Left lobe of liver (tissue), 2 donors: ENCODE measurements around the gene ST6GALNAC3. TPM values are rescaled to one million over a fixed set of nuclear protein-coding genes. Genes with fewer than 3 reads are reported as not detected.

Experiments
- ATAC-seq: fragments of 200-7000 bp; cut with Tn5 transposase; one replicate; pipeline ENCODE4 v1.9.1; 2020; ENCODE audit warnings: mild to moderate bottlenecking, moderate library complexity
- DNase-seq: peaks from one replicate; pipeline ENCODE4 v3.0.0-alpha.2; 2020; ENCODE audit warnings: low spot score
- total RNA-seq: library from RNA; stranded (reverse); gene quantifications from one replicate; pipeline ENCODE4 v1.2.1, GENCODE V29; 2021
- donor health status: DM: no; HTN: no; CAD: no; lungs with moderate emphysema.
- donor health status: DM: no; HTN: yes; CAD: no.

Gene ST6GALNAC3
- total RNA-seq, 1 donor from 2014 or later: 2.6 TPM

DNA sequence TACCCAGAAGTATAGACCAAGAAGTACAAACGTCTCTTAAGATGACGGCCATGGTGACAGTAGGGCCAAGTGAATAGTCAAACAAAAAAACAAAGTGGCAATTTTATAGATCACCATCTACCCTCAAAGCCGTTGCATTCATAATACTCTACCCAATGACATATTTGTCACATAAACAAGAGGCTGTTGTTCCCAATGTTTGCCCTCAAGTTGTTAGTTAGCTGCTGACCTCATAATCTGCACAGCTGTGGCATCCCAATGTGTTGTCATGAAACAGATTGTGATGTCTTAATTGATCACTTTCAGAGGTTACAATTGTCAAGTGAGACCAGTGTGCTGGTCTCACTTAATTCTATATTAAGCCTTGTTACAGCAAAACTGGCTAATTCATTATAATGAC lies 333.8 kb downstream of the ST6GALNAC3 start:
- DNase-seq (no peak), ATAC-seq (no peak)

DNA sequence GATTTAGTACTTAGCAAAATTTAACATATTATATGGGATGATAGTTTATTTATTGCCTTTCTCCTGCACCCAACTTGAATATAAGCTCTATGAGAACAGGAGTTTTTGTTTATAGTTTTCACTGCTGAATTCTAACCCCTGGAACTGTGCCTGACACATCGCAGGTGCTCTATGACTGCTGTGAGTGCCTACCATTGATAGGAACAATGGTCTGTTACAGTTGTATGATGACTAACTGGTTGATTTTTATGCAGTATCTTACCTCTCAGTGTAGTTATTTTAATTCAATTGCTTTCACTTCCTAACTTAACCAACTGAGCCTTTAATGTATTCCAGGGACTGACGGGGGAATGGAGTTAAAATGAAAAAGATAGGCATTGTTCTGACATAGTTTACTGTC lies 336.0 kb downstream of the ST6GALNAC3 start:
- no peak for DNase-seq
- no peak for ATAC-seq

DNA sequence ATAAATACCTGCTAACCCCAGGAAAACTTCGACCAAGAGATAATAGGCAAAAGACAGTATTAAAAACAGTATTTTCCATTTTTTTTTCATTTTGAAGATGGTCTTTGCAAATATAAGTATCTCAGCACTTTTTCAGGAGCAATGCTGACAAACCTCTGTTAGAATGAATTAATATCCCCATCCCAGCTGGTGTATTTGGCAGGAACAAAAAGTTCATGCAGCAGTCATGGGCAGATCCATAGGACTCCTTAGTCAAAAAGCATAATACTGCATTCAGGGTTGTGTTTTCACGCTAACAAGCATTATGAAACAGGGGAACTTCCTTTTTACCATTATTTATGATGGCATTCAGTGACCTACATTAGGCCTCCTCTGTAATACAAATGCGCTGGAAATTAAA lies 344.0 kb downstream of the ST6GALNAC3 start:
- no peak for DNase-seq
- no peak for ATAC-seq

DNA sequence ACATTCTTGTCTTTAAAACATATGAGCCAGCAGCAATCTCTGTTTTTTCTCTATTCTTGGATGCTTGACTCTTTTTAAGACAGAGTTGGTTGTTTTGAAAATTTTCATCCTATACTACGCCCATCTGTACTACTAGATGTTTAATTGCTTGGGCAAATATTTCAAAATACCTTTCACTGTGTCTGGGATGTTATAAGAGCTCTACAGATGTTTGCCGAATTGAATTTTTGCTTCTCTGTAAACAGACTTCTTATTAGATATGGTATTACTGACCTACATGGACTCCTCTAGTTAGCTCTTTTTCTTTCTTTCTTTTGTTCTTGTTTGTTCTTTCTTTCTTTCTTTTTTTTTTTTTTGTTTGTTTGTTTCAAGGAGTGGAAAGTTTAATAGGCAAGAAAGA lies 345.1 kb downstream of the ST6GALNAC3 start:
- DNase-seq: no peak
- ATAC-seq: no peak

DNA sequence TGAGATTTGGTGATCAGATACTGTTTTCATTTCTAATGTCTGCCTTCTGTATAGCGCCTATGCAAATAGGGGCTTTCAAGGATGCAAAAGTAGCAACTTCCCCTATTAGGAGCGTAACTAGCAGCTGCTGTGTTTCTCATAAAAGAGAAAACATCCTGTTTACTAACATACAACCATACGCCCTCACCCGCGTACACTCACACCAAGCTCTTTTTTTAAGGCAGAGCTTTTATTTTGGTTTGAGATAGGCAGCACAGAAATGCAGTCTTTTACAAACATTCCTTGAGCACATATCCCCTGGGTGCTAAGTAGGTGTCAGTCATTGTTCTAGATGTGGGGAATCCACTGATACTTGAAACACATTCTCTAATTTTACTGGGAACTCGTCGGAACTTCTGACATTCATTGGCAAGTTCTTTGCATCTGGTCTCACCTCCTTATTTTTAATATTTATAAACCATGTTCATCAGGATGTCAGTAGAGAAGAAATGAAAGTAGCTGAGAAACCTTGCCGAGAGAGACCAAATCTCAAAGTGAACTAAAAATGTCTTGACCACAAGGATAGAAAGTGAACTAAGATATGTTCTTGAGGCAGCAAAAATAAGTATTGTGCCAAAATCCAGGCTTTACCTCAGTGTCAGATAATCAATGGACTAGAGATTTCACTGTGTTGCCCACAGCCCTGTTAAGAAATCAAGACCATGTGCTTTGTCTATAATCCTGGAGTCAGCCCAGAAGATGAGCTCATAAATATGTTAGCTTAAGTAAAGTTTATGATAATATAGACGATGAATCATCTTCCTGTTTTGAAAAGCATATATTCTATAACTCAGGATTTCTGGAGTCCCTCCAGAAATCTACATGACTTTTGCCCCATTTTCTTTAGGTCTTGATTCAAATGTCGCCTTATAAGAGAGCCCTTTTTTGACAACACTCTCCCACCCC lies 350.9 kb downstream of the ST6GALNAC3 start:
- ATAC-seq (no peak), DNase-seq (no peak)

DNA sequence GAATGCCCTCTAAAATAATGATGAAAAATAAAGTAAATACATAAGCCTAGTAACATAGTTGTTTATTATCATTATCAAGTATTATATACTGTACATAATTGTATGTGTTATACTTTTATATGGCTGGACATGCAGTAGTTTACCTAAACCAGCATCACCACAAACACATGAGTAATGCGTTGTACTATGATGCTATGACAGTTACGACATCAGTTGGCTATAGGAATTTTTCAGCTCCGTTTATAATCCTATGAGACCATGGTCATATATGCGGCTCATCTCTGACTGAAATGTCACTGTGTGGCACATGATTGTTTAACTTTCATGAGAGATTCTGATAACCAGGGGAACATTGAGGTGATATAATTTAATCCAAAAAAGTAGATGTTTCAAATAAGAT lies 352.1 kb downstream of the ST6GALNAC3 start:
- DNase-seq: no peak
- ATAC-seq: no peak

DNA sequence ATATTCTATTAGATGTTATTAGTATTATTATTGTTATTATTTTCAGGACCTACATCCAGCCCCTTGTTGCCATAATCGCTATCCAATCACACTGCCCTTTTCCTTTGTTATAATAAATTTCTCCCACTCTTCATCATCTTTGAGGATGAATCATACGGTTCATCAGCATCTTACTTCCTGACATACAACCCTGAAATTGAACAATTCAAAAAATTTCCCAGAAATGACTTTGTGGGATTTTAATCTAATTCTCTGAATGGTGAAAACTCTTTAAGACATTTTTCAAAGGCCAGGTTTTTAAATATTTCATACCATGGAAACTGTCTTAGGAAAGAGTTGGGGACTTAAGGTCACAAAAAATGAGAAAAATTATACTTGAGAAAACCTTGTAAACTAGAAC lies 353.5 kb downstream of the ST6GALNAC3 start:
- DNase-seq: no peak

DNA sequence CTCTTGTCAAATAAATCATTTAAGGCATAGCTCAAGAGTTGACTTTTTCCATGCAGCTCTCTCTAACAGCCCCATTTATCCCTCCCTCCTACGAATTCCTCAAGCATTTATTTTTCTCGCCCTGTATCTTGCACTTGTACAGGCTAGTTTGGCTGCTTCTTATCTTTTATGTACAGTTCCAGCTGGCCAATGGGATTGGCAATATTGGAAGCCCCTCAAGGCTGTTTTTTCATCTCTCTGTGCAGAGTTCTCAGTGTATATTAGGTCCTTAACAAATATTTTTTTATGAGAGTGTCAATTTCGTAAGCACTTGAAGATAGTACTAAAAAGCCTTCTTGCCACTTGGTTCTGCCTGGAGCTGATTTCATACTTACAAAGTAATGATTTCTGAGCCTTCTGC lies 356.0 kb downstream of the ST6GALNAC3 start:
- DNase-seq (no peak), ATAC-seq (no peak)

More for the DNA sequence above, 353.5 kb downstream of the ST6GALNAC3 start:
- no peak for ATAC-seq

DNA sequence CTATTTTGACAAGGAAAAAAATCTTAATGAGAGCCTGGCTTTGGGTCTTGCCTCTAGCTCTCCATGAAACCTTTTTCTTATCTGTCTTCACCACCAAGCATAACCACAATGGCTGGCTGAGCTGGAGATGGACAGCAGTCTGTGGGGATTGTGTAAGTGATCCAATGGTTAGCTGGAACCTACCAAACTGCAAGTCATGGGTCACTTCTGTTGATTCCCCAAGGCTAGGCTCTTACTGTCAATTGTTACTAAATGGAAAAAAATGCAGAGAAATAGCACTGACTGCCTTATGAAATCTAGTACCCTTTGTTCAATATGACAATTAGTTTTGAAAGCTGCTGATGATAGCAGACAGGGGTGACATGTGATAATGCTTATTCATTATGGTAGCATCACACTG lies 359.0 kb downstream of the ST6GALNAC3 start:
- no peak for DNase-seq

DNA sequence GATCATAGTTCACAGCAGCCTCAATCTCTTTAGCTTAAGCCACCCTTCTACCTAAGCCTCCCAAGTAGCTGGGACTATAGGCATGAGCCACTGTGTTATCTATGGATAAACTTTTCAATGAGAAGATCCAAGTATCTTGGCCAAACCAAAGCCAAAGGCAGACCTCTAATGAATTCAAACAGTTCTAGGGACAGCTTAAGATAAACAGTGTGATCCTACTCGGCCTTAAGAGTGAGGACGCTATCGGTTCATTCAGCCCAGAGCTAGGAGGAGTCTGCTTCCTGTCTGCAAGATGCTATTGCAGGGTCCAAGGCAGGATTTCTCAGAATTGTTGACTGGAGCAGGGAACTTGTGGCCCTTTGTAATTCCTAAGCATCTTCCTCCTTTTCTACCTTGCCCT lies 368.7 kb downstream of the ST6GALNAC3 start:
- no peak for ATAC-seq
- DNase-seq: no peak

More for the DNA sequence above, 359.0 kb downstream of the ST6GALNAC3 start:
- no peak for ATAC-seq

DNA sequence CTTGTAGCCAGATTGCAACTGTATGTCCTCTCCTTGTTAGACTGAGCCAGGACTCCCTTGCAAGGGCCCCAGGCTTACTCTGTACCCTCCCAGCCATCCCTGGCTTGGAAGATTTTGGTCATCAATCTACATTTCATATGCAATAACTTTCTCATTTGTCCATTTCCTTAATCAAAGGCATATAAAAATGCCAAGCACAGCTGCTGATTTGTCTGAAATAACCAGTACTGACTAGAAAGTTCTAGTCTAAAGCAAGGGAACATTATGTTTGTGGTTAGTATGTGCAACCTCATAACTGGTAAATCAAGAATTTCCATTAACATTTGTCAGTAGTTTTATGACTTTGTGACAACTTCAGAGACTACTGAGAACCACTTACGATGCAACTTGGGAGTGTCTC lies 370.2 kb downstream of the ST6GALNAC3 start:
- no peak for ATAC-seq
- no peak for DNase-seq

DNA sequence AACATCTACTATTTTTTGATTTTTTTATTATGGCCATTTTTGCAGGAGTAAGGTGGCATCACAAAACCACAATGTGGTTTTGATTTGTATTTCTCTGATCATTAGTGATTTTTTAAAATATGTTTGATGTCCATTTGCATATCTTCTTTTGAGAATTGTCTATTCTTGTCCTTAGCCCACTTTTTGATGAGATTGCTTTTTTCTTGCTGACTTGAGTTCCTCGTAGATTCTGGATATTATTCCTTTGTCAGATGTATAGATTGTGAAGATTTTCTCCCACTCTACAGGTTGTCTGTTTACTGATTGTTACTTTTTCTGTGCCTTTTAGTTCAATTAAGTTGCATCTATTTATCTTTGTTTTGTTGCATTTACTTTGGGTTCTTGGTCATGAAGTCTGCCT lies 375.7 kb downstream of the ST6GALNAC3 start:
- DNase-seq (no peak), ATAC-seq (no peak)

DNA sequence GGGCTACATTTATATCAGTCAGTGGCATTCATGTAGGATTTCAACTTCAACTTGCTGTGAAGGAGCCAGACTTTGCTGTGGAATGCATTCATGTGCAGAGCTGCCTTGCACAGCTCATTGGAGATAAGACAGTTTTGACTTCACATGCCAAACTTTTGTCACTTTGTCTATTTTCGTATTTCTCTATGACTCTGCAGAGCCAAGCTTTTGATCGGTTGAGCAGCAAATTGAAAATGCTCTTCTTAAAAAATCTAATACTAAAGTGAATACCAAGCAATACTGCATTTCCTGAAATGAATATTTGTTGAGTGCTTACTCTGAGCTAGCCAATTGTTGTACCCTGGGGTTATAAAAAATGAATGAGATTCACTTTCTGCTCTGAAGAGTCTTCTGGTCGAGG lies 388.7 kb downstream of the ST6GALNAC3 start:
- DNase-seq (no peak), ATAC-seq (no peak)

DNA sequence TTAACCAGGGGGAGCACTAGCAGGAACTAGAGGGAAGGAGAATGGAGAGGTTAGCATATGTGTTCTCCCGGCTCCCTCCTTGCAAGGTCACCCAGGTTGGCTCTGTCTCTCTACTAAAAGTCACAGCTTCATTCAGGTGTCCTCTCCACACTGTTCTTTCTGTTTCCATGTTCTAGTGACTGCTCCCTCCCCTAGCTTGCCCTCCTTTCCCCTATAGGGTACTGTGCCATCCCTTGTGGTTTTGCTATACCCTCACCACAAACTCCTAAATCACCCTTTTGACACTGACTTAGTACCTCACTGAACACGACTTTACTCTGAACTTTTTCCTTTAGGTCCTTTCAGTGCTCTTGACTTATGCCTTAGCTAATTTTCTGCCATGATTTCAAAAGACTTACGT lies 389.3 kb downstream of the ST6GALNAC3 start:
- ATAC-seq (no peak), DNase-seq (no peak)

DNA sequence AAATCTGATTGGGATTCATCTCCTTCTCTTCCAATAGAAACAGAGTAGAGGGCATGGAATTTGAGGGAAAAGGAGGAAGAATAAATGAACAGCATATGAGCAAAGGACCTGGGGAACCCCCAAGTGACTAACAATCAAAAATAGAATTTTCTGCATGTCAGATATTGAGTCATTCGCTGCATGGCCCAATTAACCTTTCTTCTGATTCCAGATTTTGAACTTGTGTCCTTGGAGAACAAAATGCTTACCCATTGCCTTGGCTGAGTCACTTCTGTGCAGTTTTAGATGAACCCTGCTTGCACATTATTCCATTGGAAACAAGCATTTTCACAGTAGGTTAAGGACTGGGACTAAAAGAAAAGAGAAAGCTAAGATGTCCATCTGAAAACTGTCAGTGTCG lies 390.5 kb downstream of the ST6GALNAC3 start:
- no peak for ATAC-seq
- DNase-seq: no peak

DNA sequence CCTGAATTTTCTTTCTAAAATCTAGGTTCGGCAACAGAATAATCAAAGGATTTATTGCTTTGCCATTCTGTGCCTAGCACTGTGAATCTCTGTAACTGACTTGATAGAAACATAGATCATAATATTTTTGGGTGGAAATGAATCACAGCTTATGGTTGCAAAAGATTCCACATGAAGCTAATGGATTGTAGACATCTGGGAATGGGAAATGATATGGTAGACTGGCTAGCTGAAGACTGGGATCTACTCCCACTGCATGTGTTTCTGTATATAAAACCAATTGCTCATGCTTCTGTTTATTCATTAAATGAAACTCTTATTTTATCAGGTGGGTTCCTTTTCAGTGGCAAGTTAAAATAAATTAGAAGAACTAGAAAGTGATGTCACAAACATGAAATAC lies 395.6 kb downstream of the ST6GALNAC3 start:
- no peak for ATAC-seq
- no peak for DNase-seq

DNA sequence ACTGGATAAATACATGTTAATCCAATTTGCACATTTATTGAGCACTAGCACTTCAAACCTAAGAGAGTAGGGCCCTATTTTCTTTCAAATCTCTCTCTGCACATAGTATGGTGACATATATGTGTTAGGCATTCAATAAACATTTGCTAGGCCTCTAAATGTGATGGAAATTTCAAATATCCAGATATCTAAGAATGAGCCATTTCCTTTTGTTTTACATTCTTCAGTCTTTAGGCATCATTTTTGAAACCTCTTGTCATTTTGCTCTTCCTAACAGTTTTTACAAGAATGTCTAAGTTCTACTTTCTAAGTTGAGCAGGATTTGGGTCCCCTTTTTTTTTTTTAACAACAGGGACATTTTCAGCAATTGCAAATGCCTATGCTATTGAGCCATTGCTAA lies 397.0 kb downstream of the ST6GALNAC3 start:
- DNase-seq: no peak
- ATAC-seq: no peak

DNA sequence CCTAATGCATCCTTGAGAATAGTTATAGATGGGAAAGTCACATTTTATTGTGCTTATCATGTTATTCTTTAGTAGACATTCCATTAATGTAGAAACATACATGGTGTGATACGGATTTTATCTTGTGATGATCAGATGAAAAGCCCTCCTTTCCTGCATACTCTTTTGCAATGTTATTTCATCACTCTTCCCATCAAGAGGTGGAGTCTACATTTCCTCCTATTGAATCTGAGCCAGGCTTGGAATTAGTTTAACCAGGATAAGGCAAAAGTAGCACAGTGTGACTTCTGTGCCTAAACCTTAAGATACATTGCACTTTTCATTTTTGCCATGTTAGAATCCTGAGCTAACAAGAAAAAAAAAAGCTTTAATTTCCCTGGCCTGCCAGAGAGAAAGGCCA lies 399.0 kb downstream of the ST6GALNAC3 start:
- ATAC-seq: no peak
- no peak for DNase-seq

DNA sequence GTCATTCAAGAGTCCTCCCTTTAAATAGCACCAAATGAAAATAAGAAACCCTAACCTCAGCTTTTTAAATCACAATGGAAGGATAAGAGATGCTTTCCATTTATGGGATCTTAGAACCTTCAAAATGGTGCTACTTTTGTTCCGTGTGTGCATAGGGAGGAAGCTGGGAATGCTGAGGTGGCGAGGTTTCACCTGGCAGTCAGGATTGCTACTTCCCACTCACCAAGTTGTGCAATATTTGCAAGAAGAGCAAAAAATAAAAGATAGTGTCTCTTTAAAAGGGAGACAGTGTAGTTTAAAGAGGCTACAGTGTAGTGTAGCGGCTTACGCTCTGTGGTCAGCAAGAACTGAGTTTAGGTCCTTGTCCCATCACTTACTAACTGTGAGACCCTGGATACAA lies 400.4 kb downstream of the ST6GALNAC3 start:
- ATAC-seq (peak; percentile 15), DNase-seq (no peak)

DNA sequence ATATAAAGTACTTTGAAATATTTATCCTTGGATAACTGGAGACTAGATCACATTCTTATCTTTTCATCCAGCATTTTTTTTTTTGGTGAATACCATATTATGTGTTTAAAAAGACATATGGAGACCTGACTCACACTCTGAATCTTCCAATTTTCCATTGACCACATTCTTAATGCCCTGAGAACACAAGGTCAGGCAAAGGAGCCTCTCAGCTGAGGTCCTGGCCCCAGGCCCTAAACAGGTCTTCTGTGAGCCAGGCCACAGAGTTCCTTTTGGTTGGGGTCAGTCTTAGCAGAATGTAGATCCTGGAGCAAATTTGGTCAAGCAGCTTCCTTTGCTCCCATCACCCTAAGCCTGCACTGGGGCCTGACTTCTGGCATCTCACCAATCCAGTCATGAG lies 402.6 kb downstream of the ST6GALNAC3 start:
- ATAC-seq: no peak
- no peak for DNase-seq

DNA sequence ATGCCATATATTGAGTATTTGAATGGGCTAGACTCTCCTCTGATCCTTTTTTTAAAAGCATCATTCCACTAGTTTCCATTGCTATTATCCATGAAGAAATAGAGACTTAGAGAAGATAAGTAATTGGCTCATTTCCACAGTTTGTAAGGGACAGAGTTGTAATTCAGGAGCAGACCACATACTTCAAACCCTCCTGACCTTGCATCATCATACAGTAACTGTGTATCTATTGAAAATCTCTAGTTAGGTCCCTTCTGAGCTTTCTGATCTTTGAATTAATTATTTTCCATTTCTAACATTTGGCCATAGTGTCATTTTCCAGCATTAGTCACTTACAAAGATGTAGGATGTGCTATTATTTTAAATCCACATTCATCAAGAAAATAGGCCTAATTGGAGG lies 406.3 kb downstream of the ST6GALNAC3 start:
- ATAC-seq: no peak
- DNase-seq: no peak

DNA sequence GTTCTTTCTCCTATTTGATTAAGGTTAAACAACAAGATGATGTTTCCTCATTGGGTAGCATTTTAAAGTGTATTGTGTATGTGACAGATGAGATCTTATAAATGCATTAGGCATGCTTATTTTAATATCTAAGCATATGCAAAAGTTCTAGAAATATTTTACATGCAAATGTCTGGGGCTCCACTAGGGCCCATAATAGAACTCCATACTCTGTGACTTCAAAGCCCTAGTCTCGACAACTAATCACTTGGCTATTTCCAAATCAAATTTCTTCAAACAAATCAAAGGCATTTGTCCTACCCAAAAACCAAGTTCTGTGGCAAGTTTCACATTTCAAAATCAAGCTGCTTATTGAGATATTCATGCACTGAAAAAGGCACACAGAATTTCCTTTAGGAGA lies 407.1 kb downstream of the ST6GALNAC3 start:
- DNase-seq (no peak), ATAC-seq (no peak)

DNA sequence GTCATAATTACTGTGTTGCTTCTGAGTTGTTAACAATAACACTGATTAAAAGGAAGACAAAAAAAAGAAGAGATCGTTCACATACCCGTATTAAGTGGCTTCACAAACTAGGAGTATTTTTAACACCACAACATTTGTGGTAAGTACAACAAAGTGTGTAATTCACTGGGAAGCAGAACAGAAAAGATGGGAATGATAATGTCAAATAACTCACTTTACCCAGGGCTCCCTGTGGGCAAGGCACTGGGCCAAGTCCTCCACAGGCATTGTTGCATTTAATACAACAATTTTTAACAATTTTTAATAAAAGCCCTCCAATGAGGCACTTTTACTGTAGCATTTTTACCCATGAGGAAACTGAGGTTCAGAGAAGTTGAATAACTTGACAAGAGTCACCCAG lies 407.7 kb downstream of the ST6GALNAC3 start:
- ATAC-seq: no peak
- DNase-seq: no peak
